ENCODE results near the gene ERF. TPM values are rescaled to one million over a fixed set of nuclear protein-coding genes. Genes with fewer than 3 reads are reported as not detected.

ERF gene
- polyA plus RNA-seq, 1 donor, result 33.8 TPM

DNA sequence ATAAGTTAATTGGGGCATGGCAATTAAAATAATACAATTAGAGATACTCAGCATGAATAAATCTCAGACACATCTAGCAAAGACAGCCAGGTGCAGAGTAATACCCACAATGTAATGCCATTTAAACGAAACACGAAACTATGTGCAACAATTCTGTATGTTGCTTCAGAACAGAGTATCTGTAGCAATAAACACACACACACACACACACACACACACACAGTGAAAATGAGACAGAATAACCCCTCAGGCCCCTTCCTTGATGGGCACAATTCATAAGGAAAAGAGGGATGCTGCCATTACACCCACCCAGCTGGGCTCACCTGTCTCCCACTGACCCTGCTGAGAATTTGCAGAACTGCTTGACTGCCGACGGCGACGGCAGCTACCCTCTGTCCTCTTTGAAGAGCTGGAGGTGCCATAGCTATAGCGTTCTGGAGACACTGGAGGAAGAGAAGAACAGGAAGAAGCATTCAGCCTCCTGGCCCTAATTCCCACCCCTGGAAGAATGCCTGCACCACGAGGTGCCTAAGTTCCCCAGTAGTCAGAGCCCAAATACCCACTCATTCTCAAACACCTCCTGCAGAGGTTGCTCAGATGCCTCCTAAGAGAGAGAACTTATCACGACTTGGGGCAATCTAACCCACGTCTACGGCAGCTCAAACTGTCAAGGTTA lies 40.0 kb downstream of the ERF start:
- no peak for DNase-seq (ENCODE audit: low read depth)

DNA sequence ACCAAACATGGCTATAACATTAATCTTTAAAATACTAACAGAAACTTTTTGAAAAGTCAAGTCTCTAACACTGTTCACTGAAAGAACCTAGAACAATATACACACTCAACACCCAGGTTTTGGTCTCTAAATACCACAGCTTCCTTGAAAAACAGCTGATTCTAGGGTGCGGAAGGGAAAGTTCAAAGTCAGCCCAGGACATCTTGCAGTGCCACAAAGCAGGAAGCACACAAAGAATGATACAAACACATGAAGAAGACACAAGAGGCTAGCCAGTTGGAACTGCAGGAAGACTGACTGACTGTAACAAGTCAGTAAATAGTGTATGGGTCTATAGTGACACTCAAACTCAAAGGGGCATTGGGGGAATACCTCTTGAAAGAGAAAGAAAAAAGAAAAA lies 42.0 kb downstream of the ERF start:
- no peak for DNase-seq (ENCODE audit: low read depth)

DNA sequence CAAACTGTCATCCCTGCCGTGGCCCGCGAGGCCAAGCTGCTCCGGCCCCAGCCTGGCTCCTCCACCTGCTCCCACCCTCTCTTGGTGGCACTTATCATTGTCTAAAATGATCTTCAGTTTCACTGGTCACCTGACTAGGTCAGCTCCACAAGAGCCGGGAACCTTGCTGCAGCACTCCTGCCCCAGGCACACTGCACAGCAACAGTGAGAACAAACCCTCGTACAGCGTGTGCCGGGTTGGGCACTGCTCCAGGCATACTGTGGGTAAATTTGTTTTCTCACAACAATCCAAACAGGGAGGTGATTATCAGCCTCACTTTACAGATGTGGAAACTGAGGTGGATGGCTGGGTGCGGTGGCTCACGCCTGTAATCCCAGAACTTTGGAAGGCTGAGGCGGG lies 46.3 kb downstream of the ERF start:
- no peak for DNase-seq (ENCODE audit: low read depth)

DNA sequence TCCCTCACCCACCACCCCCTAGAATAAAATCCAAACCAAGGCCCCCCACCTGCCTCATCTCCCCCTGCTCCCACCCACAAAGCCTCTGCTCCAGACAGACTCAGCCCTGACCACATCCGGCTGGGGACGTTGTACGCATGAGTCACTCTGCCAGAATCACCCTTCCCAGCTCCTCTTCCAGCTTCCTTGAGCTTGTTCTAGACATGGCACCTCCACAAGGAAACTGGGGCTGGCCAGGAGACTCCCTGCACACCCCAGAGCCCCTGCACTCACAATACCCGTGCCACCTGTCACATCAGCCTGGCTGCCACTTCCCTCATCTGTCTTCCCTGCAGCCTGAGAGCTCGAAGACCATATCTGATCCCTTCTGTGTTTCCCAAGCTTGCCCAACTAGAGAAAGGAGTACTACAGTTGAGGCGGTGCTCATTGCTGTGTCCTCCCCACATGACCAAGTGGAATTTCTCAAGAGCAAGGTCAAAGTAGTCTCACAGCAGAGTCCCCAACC lies 47.1 kb downstream of the ERF start:
- no peak for DNase-seq (ENCODE audit: low read depth)

DNA sequence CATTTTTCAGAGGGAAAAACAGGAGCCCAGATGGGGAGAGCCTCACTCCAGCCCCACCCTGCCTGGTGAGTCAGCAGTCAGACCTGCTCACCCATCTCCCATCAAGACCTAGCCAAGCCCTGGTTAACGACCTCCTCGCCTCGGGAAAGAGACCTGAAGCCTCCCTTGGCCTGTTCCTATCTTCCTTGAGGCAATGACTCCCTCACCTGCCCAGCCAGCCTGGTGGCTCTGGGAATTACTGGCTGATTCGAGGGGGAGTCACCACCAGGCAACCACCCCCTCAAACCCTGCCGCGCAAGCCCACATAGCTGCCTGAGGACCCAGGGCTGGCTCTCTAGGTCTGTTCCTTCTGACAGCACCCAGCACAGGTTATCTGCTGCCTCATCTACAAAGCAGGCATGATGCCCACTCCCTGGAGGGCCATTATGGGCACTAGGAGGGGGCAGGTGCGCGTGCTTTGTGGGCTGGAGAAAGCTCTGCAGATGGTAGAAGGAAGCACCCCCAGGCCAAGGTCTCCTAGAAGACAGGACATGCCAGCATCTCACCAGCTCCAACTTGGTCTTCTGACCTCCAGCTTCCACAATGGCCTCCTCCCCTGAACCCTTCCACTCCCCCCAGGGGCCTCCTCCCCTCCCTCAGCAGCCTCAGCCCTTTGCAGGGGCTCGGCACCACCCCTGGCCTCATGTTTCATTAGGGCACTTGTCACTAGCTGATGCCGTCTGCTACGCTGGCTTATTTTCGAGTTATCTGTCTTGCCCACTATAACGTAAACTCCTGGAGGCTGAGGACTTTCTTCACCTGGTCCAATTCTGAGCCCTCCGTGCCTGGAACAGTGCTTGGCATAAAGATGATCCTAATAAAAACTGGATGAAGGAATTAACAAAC lies 47.8 kb downstream of the ERF start:
- DNase-seq (ENCODE audit: low read depth), result no peak

DNA sequence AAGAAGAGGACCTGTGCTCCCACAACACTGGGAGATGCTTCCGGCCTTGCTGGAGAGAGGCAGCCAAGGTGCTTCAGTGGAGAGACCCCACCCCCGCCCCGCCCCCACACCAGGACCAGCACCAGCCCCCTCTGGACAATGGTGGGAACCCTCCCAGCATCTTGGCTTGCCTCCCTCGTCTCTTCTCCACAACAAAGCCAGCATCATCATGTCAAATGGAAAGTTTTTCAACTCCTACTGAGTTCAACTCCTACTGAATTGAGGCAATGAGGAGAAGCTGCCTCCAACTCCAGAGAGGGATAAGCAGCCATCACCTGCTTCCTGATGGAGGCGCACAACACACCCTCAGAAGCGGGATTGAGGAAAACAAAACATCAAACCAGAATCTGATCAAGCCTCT lies 50.3 kb downstream of the ERF start:
- DNase-seq (ENCODE audit: low read depth), result no peak

DNA sequence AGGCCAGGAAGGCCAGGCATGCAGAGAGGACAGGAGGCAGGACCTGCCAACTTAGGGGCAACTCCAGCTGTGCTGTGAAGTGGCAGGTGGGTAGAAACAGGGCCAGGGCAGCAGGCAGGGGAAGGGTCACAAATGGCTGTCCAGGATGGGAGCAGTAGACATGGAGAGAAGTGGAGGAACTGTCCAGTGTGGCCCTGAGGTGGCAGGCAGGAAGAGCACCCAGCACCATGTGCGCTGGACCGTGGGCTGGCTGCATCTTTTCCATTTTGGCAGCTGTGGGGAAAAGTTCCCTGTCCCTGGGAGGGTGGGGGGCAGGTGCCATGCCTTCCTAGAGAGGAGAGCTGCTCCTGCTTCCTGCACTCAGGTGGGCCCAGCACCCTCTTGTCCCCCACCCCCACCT lies 51.2 kb downstream of the ERF start:
- DNase-seq (ENCODE audit: low read depth), result no peak

DNA sequence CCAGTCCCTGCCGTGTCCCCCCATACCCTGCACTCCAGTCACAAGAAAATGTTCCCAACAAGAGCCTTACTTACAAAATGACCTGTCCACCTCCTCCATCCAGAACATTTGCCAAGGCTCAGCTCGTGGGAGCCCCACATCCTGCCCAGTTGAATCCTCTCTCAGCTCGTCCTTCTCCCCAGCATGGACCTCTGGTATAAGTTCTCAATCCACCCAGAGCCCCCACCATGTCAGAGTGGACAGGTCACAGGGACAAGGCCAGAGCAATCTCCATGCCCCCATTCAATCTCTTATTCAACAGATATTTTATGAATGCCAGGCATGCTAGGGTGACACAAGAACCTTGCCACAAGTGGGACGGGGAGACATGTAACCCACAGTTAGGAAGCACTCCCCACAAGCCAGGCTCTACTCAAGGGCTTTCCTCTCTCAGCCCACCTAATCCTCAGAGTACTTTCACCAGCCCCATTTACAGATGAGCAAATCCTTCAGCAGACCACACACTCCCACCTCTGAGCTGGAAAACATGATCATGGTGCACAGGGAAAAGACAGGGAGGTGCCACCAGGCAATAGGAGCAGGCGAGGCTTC lies 52.5 kb downstream of the ERF start:
- DNase-seq (ENCODE audit: low read depth), result no peak

DNA sequence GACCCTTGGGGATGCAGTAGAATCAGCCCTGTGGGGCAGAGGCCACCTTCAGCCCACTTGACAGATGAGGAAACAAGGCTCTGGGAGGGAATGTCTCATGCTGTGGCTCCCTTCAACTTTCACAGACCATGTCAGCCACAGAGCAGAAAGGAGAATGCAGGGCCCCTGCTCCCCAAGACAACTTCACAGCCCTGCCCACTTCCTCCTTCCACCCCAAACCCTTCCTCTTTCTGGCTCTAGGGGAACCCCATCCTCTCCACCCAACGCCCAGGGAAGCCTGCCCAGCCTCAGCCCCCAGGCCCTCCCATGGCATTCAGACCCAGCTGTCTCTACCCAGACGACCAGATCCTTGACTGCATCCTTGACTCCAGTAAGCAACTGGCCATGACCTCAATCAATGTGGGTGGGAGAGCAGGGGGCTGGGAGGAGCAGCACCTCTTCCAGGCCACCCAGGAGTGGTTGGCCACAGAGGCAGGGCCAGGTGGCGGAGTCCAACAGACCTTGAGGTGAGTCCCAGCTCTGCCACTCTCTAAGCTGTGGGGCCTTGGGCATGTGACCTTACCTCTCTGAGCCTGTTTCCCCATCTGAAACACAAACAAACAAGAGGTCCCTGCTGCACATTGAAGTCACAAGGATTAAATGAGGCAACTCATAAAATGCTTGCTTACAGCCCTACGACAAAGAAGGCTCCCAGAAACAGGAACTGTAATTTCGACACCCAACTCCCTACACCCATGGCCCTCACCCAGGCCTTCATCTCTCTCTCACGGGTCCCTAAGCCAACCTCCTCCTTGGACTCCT lies 53.2 kb downstream of the ERF start:
- no peak for DNase-seq (ENCODE audit: low read depth)

DNA sequence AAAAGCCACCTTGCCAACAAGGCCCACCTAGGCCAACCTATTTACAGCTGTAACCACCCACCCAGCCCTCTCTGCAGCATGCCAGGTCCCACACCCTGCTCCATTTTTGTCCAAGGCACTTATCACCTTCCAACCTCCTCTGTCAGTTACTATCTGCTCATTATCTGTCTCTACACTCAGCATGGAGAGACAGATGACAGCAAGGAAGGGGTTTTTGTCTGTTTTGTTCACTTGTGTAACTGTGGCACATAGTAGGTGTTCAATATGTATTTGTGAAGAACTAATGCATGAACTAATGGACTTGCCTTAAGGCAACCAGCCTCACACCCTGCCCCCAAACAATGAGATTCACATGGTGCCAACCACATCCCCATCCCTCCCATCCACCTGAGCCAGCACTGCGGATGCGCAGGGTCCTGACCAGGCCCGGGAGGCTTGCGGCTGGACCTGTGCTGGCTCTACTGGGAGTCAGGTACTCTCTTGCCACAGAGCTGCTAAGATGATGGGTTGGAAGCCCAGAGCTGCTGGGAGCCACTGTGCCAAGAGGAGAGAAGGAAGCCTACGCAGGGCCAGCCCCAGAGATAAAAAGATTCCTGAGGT lies 54.7 kb downstream of the ERF start:
- no peak for DNase-seq (ENCODE audit: low read depth)

DNA sequence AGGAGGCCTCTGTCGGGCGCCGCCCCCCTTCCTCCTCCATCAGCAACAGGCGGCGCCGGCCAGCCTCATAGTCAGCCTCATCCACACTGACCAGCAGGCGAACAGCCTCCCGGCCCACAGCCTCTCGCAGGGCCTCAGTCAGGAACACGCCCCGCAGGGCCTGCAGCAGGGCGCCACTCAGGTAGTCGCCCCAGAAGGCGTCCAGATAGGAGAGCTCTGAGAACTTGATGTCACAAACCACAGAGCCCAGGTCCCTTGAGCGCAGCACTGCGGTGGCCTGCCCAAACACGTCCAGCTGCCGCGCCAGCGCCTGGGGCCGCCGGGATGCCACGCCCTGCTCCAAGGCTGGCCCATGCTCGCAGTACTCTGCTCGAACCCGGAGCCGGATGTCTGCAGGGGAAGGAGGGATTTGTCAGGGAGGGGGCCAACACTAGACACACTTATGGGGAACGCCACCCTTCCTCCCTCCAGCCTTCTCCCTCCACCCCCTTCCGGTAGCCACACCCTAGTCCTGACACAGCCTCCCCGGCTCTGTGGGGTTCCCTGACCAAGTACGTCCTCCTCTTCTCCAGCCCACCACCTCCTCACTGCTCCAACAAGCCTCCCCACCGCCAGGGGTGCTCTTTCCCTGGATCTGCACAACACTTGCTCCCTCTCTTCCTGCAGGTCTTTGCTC lies 55.4 kb downstream of the ERF start:
- DNase-seq (ENCODE audit: low read depth), result no peak

DNA sequence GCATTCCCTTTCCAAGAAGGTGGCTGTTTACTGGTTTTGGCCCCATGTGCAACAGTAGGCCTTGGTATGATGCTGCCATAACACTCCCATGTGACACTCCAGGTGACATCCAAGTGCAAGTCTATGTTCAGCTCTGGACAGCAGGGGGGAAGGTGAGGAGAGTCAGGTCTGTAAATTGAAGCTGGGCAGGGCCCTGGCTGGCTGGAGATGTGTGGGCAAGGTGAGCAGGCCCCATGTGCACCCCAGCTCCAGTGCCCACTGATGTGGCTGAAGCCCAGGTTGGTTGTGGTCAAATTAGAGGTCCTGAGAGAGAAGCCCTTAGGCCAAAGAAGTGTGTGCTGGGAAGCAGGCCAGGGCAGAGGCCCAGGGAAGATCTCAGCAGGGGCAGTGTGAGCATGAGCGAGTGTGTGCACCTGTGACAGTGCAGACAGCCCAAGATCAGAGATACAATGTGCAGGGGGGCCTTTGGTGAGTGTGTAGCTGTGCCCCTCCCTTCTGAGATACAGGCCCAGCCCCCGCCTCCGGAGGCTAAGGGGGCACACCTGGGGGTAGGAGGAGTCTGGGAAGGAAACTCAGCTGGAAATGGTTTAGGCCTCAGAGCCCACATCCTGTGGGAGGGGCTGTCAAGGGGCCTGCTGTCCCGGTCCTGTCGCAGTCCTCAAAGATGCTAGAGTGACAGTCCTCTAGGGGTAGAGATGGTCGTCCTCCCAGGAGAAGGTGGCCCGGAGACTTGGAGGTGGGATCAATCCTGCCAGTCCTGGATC lies 56.1 kb downstream of the ERF start:
- no peak for DNase-seq (ENCODE audit: low read depth)

Other genes starting within 250 kb of the ERF start
- 2.5 TPM for gene GRIK5, start 184.9 kb downstream of the ERF start, polyA plus RNA-seq (ENCODE audit: insufficient read length)
- gene ZNF574, start 179.0 kb downstream of the ERF start, polyA plus RNA-seq (ENCODE audit: insufficient read length), result 10.1 TPM
- 1.3 TPM for gene POU2F2, start 122.7 kb downstream of the ERF start, polyA plus RNA-seq (ENCODE audit: insufficient read length)
- 13.3 TPM for gene DEDD2, start 37.5 kb downstream of the ERF start, polyA plus RNA-seq (ENCODE audit: insufficient read length)
- gene ZNF526, start 34.8 kb downstream of the ERF start, polyA plus RNA-seq (ENCODE audit: insufficient read length), result 5.1 TPM
- gene GSK3A, start 12.5 kb downstream of the ERF start, polyA plus RNA-seq (ENCODE audit: insufficient read length), result 42.1 TPM
- gene CIC, start 14.1 kb upstream of the ERF start, polyA plus RNA-seq (ENCODE audit: insufficient read length), result 34.2 TPM
- 0.49 TPM for gene PRR19, start 47.0 kb upstream of the ERF start, polyA plus RNA-seq (ENCODE audit: insufficient read length)
- gene PAFAH1B3, start 47.5 kb upstream of the ERF start, polyA plus RNA-seq (ENCODE audit: insufficient read length), result 22.3 TPM
- gene TMEM145, start 58.2 kb upstream of the ERF start, polyA plus RNA-seq (ENCODE audit: insufficient read length), result 0.43 TPM
- gene MEGF8, start 70.5 kb upstream of the ERF start, polyA plus RNA-seq (ENCODE audit: insufficient read length), result 30.3 TPM
- not detected for gene CNFN, start 135.2 kb upstream of the ERF start, polyA plus RNA-seq (ENCODE audit: insufficient read length)
- 11.1 TPM for gene LIPE, start 172.3 kb upstream of the ERF start, polyA plus RNA-seq (ENCODE audit: insufficient read length)
- gene CXCL17, start 187.8 kb upstream of the ERF start, polyA plus RNA-seq (ENCODE audit: insufficient read length), result not detected